Measurements from ENCODE around the gene CNGB1. TPM values are rescaled to one million over a fixed set of nuclear protein-coding genes. Genes with fewer than 3 reads are reported as not detected.
"Not testable (repeated sequence)": the region's sequence is repeated elsewhere in the genome, so short reads cannot be mapped to it uniquely, and the experiment has no call there.

CNGB1 gene
- total and polyA plus RNA-seq, 2 experiments from 2014 or later = not detected

DNA sequence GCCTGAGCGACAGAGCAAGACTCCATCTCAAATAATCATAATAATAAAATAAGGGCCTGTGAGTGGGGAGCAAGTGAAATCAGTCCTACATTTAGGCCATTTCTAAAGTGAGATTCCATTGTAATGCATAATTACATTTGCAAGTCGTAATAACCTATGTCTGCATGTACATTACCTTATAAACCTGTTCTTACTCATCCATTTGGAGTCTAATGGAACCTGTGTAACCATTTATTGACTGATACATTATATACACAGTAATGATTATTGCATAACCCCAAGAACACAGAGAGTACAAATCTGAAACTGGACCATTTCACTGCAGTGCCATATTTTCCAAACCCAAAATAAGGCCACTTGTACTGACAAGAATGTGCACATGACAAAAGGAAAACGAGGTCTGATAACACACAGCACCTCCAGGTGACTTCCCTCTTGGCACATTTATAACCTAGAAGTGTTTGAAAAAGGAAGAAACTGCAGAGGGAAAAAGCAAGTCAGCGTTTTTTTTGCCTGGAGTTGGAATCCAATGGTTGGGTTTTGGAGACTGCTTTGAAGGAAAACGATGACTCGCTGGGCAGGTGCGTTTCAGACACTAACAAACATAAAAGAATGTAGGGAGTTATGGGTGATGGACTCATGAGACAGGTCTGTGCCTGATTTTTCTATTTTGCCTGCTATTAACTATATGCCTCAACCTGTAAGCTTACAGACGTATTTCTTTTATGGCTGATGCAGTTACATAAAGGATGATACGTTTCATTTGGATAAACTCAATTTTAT is 105.0 kb downstream of the CNGB1 start:
- H3K4me1 ChIP-seq (ENCODE audit: low read depth) = peaks cover 32% of the 10 kb centered on the region
- no peak for DNase-seq (ENCODE audit: low read depth in 1 of 2, low spot score in 1 of 2)
- no peak overlapping the region for H3K27ac ChIP-seq
- H3K9me3 ChIP-seq (ENCODE audit: low read depth) = no peaks in the 10 kb centered on the region
- TF ChIP-seq, protein P1, sequence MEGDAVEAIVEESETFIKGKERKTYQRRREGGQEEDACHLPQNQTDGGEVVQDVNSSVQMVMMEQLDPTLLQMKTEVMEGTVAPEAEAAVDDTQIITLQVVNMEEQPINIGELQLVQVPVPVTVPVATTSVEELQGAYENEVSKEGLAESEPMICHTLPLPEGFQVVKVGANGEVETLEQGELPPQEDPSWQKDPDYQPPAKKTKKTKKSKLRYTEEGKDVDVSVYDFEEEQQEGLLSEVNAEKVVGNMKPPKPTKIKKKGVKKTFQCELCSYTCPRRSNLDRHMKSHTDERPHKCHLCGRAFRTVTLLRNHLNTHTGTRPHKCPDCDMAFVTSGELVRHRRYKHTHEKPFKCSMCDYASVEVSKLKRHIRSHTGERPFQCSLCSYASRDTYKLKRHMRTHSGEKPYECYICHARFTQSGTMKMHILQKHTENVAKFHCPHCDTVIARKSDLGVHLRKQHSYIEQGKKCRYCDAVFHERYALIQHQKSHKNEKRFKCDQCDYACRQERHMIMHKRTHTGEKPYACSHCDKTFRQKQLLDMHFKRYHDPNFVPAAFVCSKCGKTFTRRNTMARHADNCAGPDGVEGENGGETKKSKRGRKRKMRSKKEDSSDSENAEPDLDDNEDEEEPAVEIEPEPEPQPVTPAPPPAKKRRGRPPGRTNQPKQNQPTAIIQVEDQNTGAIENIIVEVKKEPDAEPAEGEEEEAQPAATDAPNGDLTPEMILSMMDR (IDR thresholded peaks at IDR 0.05; ENCODE audit: low read depth, low read length) = no peak
- no peaks in the 10 kb centered on the region for H3K27me3 ChIP-seq
- no peak overlapping the region for H3K4me3 ChIP-seq
- H3K36me3 ChIP-seq = no peaks in the 10 kb centered on the region

DNA sequence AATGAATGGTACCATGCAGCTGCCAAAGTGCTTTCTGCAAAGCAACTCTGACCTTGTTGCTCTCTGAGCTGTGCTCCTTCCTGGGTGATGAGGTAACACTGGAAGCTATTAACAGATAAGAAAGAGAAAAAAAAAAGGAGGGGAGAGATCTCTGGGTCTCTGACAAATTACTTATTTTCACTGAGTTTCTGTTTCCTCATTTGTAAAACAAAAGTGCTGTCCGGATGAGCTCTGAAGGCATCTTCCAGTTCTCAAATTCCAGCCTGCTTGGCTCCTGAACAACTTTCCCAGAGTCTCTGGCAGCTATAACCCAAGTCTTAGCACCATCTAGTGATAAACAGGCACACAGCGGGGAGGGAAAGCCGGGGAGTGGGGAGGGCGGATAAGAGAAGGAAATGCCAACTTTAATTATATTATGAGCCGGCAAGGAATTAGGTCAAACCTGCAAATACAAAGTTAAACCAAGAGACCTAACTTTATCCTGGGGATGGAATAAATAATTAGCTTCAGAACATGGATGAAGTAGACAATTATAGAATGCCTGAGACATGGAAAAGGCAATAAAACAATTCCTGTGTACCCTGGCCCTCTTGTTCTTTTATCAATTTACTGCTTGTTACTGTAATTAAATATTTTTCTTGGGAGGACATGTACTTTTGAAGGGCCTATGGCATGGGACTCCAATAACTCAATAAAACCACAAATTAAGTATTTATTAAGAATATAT is 107.3 kb downstream of the CNGB1 start:
- TF ChIP-seq, protein P1 (IDR thresholded peaks at IDR 0.05; ENCODE audit: low read depth, low read length) = peak; percentile 64
- Histone ChIP-seq H3K36me3 (no peaks in the 10 kb centered on the region), H3K4me1 (ENCODE audit: low read depth) (peaks cover 46% of the 10 kb centered on the region), H3K27ac (peak overlapping the region; percentile 27), H3K4me3 (no peak overlapping the region), H3K27me3 (no peaks in the 10 kb centered on the region), H3K9me3 (ENCODE audit: low read depth) (no peaks in the 10 kb centered on the region)
- DNase-seq (ENCODE audit: low read depth in 1 of 2, low spot score in 1 of 2) = peak; percentile 72 to 87

DNA sequence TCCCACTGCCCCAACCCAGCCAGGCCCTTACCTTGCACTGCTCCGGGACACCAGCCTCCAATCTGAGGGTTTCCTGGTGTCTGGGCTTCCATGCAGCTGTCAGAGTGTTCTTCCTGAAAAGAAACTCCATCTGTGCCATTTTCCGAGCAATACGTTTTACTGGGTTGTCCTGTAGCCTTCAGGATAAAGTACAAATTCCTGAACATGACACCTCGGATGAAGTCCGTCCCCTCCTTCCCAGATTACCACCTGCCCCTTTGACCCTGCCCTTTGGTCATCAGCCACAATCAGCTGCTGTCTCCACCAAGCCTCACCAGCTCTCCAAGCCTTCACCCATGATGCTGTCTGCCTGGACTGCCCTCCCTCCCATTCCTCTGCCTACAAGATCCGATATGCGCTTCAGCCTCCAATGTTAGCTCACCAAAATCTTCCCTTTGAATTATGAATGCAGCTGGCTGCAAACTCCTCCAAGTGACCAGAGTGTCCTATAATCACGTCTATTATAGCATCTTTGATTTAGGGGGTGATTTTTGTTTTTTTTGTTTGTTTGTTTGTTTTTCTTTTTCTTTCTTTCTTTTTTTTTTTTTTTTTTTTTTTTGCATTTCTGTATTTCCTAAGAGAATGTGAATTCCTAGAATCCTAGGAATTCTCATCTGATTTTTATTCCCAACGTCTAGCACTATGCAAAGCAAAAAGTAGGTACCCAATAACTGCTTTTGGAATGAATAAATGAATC is 108.1 kb downstream of the CNGB1 start:
- Histone ChIP-seq H3K27ac (peak overlapping the region; percentile 71), H3K27me3 (no peaks in the 10 kb centered on the region), H3K9me3 (ENCODE audit: low read depth) (no peaks in the 10 kb centered on the region), H3K36me3 (no peaks in the 10 kb centered on the region), H3K4me3 (no peak overlapping the region), H3K4me1 (ENCODE audit: low read depth) (peaks cover 53% of the 10 kb centered on the region)
- TF ChIP-seq, protein P1 (IDR thresholded peaks at IDR 0.05; ENCODE audit: low read depth, low read length) = no peak
- peak in 1 of 2 donors; percentile 48 for DNase-seq (ENCODE audit: low read depth in 1 of 2, low spot score in 1 of 2)

DNA sequence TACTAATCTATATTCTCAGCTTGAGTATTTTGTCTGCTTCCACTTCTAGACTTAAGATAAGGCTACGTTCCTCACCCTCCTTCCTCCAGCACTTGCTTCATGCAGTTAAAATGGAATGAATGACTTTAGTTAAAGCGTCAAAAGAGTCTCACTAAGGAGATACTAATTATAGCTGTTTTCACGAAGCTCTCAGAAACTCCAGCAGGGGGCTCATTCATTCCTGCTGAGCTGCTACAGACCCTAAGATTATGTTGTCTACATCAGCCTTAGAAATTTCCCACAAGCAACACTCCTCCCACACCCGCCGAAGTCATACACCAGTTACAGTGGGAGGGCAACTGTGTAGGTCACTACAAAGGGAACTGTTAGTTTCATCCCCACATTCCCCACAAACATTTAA is 111.6 kb downstream of the CNGB1 start:
- Histone ChIP-seq H3K27me3 (no peaks in the 10 kb centered on the region), H3K9me3 (ENCODE audit: low read depth) (no peaks in the 10 kb centered on the region), H3K4me1 (ENCODE audit: low read depth) (peaks cover 40% of the 10 kb centered on the region), H3K36me3 (no peaks in the 10 kb centered on the region), H3K27ac (peak overlapping the region; percentile 90), H3K4me3 (no peak overlapping the region)
- peak; percentile 66 to 77 for DNase-seq (ENCODE audit: low read depth in 1 of 2, low spot score in 1 of 2)
- TF ChIP-seq, protein P1 (IDR thresholded peaks at IDR 0.05; ENCODE audit: low read depth, low read length) = peak; percentile 54

DNA sequence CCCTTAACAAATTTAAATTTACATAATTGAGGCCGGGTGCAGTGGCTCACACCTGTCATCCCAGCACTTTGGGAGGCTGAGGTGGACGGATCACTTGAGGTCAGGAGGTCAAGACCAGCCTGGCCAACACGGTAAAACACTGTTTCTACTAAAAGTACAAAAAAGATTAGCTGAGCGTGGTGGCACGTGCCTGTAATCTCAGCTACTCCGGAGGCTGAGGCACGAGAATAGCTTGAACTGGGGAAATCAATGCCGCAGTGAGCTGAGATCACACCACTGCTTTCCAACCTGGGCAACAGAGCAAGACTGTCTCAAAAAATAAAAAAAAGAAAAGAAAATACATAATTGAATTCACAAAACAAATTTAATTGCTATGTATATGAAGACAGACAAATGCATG is 112.3 kb downstream of the CNGB1 start:
- Histone ChIP-seq H3K36me3 (no peaks in the 10 kb centered on the region), H3K4me1 (ENCODE audit: low read depth) (peaks cover 37% of the 10 kb centered on the region), H3K27ac (peak overlapping the region; percentile 90), H3K9me3 (ENCODE audit: low read depth) (no peaks in the 10 kb centered on the region), H3K4me3 (no peak overlapping the region), H3K27me3 (no peaks in the 10 kb centered on the region)
- TF ChIP-seq, protein P1 (IDR thresholded peaks at IDR 0.05; ENCODE audit: low read depth, low read length) = no peak
- no peak for DNase-seq (ENCODE audit: low read depth in 1 of 2, low spot score in 1 of 2)

DNA sequence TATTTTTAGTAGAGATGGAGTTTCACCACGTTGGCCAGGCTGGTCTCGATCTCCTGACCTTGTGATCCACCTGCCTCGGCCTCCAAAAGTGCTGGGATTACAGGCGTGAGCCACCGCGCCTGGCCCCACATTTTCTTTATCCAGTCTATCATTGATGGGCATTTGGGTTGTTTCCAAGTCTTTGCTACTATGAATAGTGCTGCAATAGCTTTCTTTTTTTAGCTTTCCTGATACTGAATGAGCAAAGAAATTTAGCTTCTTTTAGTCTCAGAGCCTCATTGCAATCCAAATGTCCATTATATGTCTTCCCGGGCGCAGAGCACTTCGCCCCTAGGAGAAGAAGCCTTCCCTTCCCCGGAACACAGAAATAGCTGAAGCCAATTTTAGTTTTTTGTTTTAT is 112.9 kb downstream of the CNGB1 start:
- Histone ChIP-seq H3K4me1 (ENCODE audit: low read depth) (peaks cover 31% of the 10 kb centered on the region), H3K27ac (peak overlapping the region; percentile 90)
- peak in 1 of 2 donors; percentile 36 for DNase-seq (ENCODE audit: low read depth in 1 of 2, low spot score in 1 of 2)
- not testable (repeated sequence) for H3K9me3 ChIP-seq (ENCODE audit: low read depth); H3K36me3 ChIP-seq; H3K27me3 ChIP-seq; H3K4me3 ChIP-seq
